Measurements from ENCODE around the gene ZNF490. TPM values are rescaled to one million over a fixed set of nuclear protein-coding genes. Genes with fewer than 3 reads are reported as not detected.

The ZNF490 gene
- total and polyA plus RNA-seq, 10 of the 15 experiments (the other 5 are each of a cell fraction or from before 2014, with no cell fraction given), result 0.57 to 8.4 (median 3.2) TPM

- TF ChIP-seq, protein P1, sequence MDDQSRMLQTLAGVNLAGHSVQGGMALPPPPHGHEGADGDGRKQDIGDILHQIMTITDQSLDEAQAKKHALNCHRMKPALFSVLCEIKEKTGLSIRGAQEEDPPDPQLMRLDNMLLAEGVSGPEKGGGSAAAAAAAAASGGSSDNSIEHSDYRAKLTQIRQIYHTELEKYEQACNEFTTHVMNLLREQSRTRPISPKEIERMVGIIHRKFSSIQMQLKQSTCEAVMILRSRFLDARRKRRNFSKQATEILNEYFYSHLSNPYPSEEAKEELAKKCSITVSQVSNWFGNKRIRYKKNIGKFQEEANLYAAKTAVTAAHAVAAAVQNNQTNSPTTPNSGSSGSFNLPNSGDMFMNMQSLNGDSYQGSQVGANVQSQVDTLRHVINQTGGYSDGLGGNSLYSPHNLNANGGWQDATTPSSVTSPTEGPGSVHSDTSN (IDR thresholded peaks at IDR 0.05; ENCODE audit: insufficient replicate concordance, low read depth, low read length), result peak; percentile 73
- TF ChIP-seq YY1 (IDR thresholded peaks at IDR 0.05; ENCODE audit: low read depth, low read length) (peak; percentile 48; the same call in 1 of the 2 replicates), STAT1 (conservative IDR thresholded peaks at IDR 0.05) (peak; percentile 66; the same call in 1 of the 2 replicates), ZNF207 (IDR thresholded peaks at IDR 0.05; ENCODE audit: borderline replicate concordance) (peak; percentile 26; the same call in 1 of the 2 replicates), NKRF (conservative IDR thresholded peaks at IDR 0.05) (peak; percentile 51), NR2C1 (IDR thresholded peaks at IDR 0.05) (no peak), ZNF24 (IDR thresholded peaks at IDR 0.05) (no peak), NBN (IDR thresholded peaks at IDR 0.05) (peak; percentile 81; the same call in 1 of the 2 replicates), SMAD5 (IDR thresholded peaks at IDR 0.05; ENCODE audit: low read depth) (peak; percentile 30; the same call in 1 of the 2 replicates), EP300 (IDR thresholded peaks at IDR 0.05; ENCODE audit: borderline replicate concordance in 1 of 2, control insufficient read depth in 1 of 2, low read depth in 2 of 2, low read length in 2 of 2) (0 out of 4 replicates have a peak, but pooled peaks of 1 of the 2 experiments have one; percentile 16), HDGF (IDR thresholded peaks at IDR 0.05) (peak; percentile 74), JUND (IDR thresholded peaks at IDR 0.05; ENCODE audit: low read depth, low read length) (no peak), ATF7 (IDR thresholded peaks at IDR 0.05; ENCODE audit: low read depth) (peak; percentile 76; the same call in 1 of the 2 replicates), ZZZ3 (IDR thresholded peaks at IDR 0.05; ENCODE audit: control insufficient read depth, insufficient read length, low read depth) (no peak), WRNIP1 (IDR thresholded peaks at IDR 0.05; ENCODE audit: borderline replicate concordance, low read depth, low read length) (peak; percentile 69; the same call in 1 of the 2 replicates)
Observed at GRCh38 chr19:12610540-12611360, at the start of gene ZNF490, which contains the start of gene ZNF791 (continued).

All from GM12878 (cell line).